ENCODE data around the gene ZNF618.
A peak's percentile ranks its signal among the peaks of the same experiment; 100 is the strongest.

Gene ZNF618

GRCh38 chr9:113888336-113888735 is 12.2 kb downstream of the ZNF618 start:
- ChIA-PET CTCF (interaction anchor here (0.8 kb wide), 1 partner anchor 151 kb away, joined by 3 read pairs; no protein-coding TSS in a partner anchor), POLR2A (no interaction called here)
- 90% methylated on average over 8 of the region's 8 CpGs for WGBS (ENCODE audit: insufficient coverage)
- H3K27me3 ChIP-seq (replicated peaks in 2 of 5; ENCODE audit: control insufficient read depth in 4 of 5, insufficient read depth in 5 of 5, low read length in 4 of 5) = no peaks in the 10 kb centered on the region
- no peak for DNase-seq
- no peak overlapping the region for H3K4me3 ChIP-seq (ENCODE audit: control insufficient read depth in 1 of 7, extremely low read depth in 1 of 7, insufficient read depth in 4 of 7, low read depth in 2 of 7, low read length in 6 of 7)
- H3K4me1 ChIP-seq (ENCODE audit: control extremely low read depth in 1 of 4, control insufficient read depth in 4 of 4, insufficient read depth in 4 of 4, low read length in 3 of 4) = peaks cover 7 to 21% (median 13%) of the 10 kb centered on the region in 4 experiments
- H3K27ac ChIP-seq (ENCODE audit: insufficient read depth in 1 of 2, low read depth in 1 of 2, low read length in 2 of 2, poor library complexity in 1 of 2, severe bottlenecking in 2 of 2) = no peak overlapping the region
- peaks cover 2 to 16% (median 4%) of the 10 kb centered on the region in 4 experiments for H3K36me3 ChIP-seq (ENCODE audit: control insufficient read depth in 4 of 4, insufficient read depth in 4 of 4, low read length in 3 of 4)
- H3K9me3 ChIP-seq (ENCODE audit: control extremely low read depth in 1 of 5, control insufficient read depth in 4 of 5, insufficient read depth in 2 of 5, low read depth in 1 of 5, low read length in 4 of 5) = peaks cover 0 to 20% (median 2%) of the 10 kb centered on the region in 5 experiments

GRCh38 chr9:113888976-113889375 is 12.9 kb downstream of the ZNF618 start:
- no peak overlapping the region for H3K4me3 ChIP-seq (ENCODE audit: control insufficient read depth in 1 of 7, extremely low read depth in 1 of 7, insufficient read depth in 4 of 7, low read depth in 2 of 7, low read length in 6 of 7)
- no peaks in the 10 kb centered on the region for H3K27me3 ChIP-seq (replicated peaks in 2 of 5; ENCODE audit: control insufficient read depth in 4 of 5, insufficient read depth in 5 of 5, low read length in 4 of 5)
- H3K36me3 ChIP-seq (ENCODE audit: control insufficient read depth in 4 of 4, insufficient read depth in 4 of 4, low read length in 3 of 4) = peaks cover 2 to 16% (median 4%) of the 10 kb centered on the region in 4 experiments
- H3K4me1 ChIP-seq (ENCODE audit: control extremely low read depth in 1 of 4, control insufficient read depth in 4 of 4, insufficient read depth in 4 of 4, low read length in 3 of 4) = peaks cover 7 to 21% (median 13%) of the 10 kb centered on the region in 4 experiments
- no peak for DNase-seq
- no CpG with 5 or more reads among the region's 4 CpGs for WGBS (ENCODE audit: insufficient coverage)
- no peak overlapping the region for H3K27ac ChIP-seq (ENCODE audit: insufficient read depth in 1 of 2, low read depth in 1 of 2, low read length in 2 of 2, poor library complexity in 1 of 2, severe bottlenecking in 2 of 2)
- ChIA-PET POLR2A (no interaction called here), CTCF (interaction anchor here (1.3 kb wide), 1 partner anchor 114 kb away, joined by 3 read pairs; no protein-coding TSS in a partner anchor)
- H3K9me3 ChIP-seq (ENCODE audit: control extremely low read depth in 1 of 5, control insufficient read depth in 4 of 5, insufficient read depth in 2 of 5, low read depth in 1 of 5, low read length in 4 of 5) = peaks cover 0 to 20% (median 2%) of the 10 kb centered on the region in 5 experiments

GRCh38 chr9:113890704-113891103 is 14.6 kb downstream of the ZNF618 start:
- no peak overlapping the region for H3K4me3 ChIP-seq (ENCODE audit: control insufficient read depth in 1 of 7, extremely low read depth in 1 of 7, insufficient read depth in 4 of 7, low read depth in 2 of 7, low read length in 6 of 7)
- H3K27me3 ChIP-seq (replicated peaks in 2 of 5; ENCODE audit: control insufficient read depth in 4 of 5, insufficient read depth in 5 of 5, low read length in 4 of 5) = no peaks in the 10 kb centered on the region
- ChIA-PET CTCF (interaction anchor here (1.4 kb wide), 1 partner anchor 16 kb away, joined by 3 read pairs; no protein-coding TSS in a partner anchor), POLR2A (no interaction called here)
- no peak overlapping the region for H3K27ac ChIP-seq (ENCODE audit: insufficient read depth in 1 of 2, low read depth in 1 of 2, low read length in 2 of 2, poor library complexity in 1 of 2, severe bottlenecking in 2 of 2)
- no CpG with 5 or more reads among the region's 2 CpGs for WGBS (ENCODE audit: insufficient coverage)
- peaks cover 2 to 16% (median 4%) of the 10 kb centered on the region in 4 experiments for H3K36me3 ChIP-seq (ENCODE audit: control insufficient read depth in 4 of 4, insufficient read depth in 4 of 4, low read length in 3 of 4)
- H3K9me3 ChIP-seq (ENCODE audit: control extremely low read depth in 1 of 5, control insufficient read depth in 4 of 5, insufficient read depth in 2 of 5, low read depth in 1 of 5, low read length in 4 of 5) = peaks cover 0 to 24% (median 3%) of the 10 kb centered on the region in 5 experiments
- peak in 2 of 3 donors; percentile 32 to 58 for DNase-seq
- H3K4me1 ChIP-seq (ENCODE audit: control extremely low read depth in 1 of 4, control insufficient read depth in 4 of 4, insufficient read depth in 4 of 4, low read length in 3 of 4) = peaks cover 5 to 15% (median 10%) of the 10 kb centered on the region in 4 experiments

GRCh38 chr9:113892861-113893491 is 16.9 kb downstream of the ZNF618 start:
- CTCF ChIA-PET = no interaction called here

GRCh38 chr9:113894166-113894565 is 18.1 kb downstream of the ZNF618 start:
- H3K9me3 ChIP-seq (ENCODE audit: control extremely low read depth in 1 of 5, control insufficient read depth in 4 of 5, insufficient read depth in 2 of 5, low read depth in 1 of 5, low read length in 4 of 5) = peaks cover 0 to 32% (median 3%) of the 10 kb centered on the region in 5 experiments
- WGBS (ENCODE audit: insufficient coverage) = 100% methylated on average over 1 of the region's 1 CpG
- no peak overlapping the region for H3K4me3 ChIP-seq (ENCODE audit: control insufficient read depth in 1 of 7, extremely low read depth in 1 of 7, insufficient read depth in 4 of 7, low read depth in 2 of 7, low read length in 6 of 7)
- ChIA-PET POLR2A (no interaction called here), CTCF (no interaction called here)
- no peaks in the 10 kb centered on the region for H3K4me1 ChIP-seq (ENCODE audit: control extremely low read depth in 1 of 4, control insufficient read depth in 4 of 4, insufficient read depth in 4 of 4, low read length in 3 of 4)
- DNase-seq = no peak
- H3K27me3 ChIP-seq (replicated peaks in 2 of 5; ENCODE audit: control insufficient read depth in 4 of 5, insufficient read depth in 5 of 5, low read length in 4 of 5) = no peaks in the 10 kb centered on the region
- peaks cover 2 to 16% (median 4%) of the 10 kb centered on the region in 4 experiments for H3K36me3 ChIP-seq (ENCODE audit: control insufficient read depth in 4 of 4, insufficient read depth in 4 of 4, low read length in 3 of 4)
- no peak overlapping the region for H3K27ac ChIP-seq (ENCODE audit: insufficient read depth in 1 of 2, low read depth in 1 of 2, low read length in 2 of 2, poor library complexity in 1 of 2, severe bottlenecking in 2 of 2)

More at GRCh38 chr9:113892861-113893491, 16.9 kb downstream of the ZNF618 start:
- Histone ChIP-seq H3K36me3 (ENCODE audit: control insufficient read depth in 4 of 4, insufficient read depth in 4 of 4, low read length in 3 of 4) (peaks cover 2 to 16% (median 4%) of the 10 kb centered on the region in 4 experiments), H3K27ac (ENCODE audit: insufficient read depth in 1 of 2, low read depth in 1 of 2, low read length in 2 of 2, poor library complexity in 1 of 2, severe bottlenecking in 2 of 2) (no peak overlapping the region), H3K4me3 (ENCODE audit: control insufficient read depth in 1 of 7, extremely low read depth in 1 of 7, insufficient read depth in 4 of 7, low read depth in 2 of 7, low read length in 6 of 7) (no peak overlapping the region), H3K4me1 (ENCODE audit: control extremely low read depth in 1 of 4, control insufficient read depth in 4 of 4, insufficient read depth in 4 of 4, low read length in 3 of 4) (no peaks in the 10 kb centered on the region), H3K9me3 (ENCODE audit: control extremely low read depth in 1 of 5, control insufficient read depth in 4 of 5, insufficient read depth in 2 of 5, low read depth in 1 of 5, low read length in 4 of 5) (peaks cover 0 to 32% (median 3%) of the 10 kb centered on the region in 5 experiments), H3K27me3 (replicated peaks in 2 of 5; ENCODE audit: control insufficient read depth in 4 of 5, insufficient read depth in 5 of 5, low read length in 4 of 5) (no peaks in the 10 kb centered on the region)
- WGBS (ENCODE audit: insufficient coverage) = 93% methylated on average over 4 of the region's 6 CpGs
- POLR2A ChIA-PET = no interaction called here
- no peak for DNase-seq

GRCh38 chr9:113895526-113895925 is 19.4 kb downstream of the ZNF618 start:
- POLR2A ChIA-PET = no interaction called here
- CTCF ChIA-PET = no interaction called here
- 100% methylated on average over 1 of the region's 3 CpGs for WGBS (ENCODE audit: insufficient coverage)

GRCh38 chr9:113896713-113897112 is 20.6 kb downstream of the ZNF618 start:
- Histone ChIP-seq H3K27ac (ENCODE audit: insufficient read depth in 1 of 2, low read depth in 1 of 2, low read length in 2 of 2, poor library complexity in 1 of 2, severe bottlenecking in 2 of 2) (no peak overlapping the region), H3K27me3 (replicated peaks in 2 of 5; ENCODE audit: control insufficient read depth in 4 of 5, insufficient read depth in 5 of 5, low read length in 4 of 5) (no peaks in the 10 kb centered on the region), H3K4me3 (ENCODE audit: control insufficient read depth in 1 of 7, extremely low read depth in 1 of 7, insufficient read depth in 4 of 7, low read depth in 2 of 7, low read length in 6 of 7) (no peak overlapping the region), H3K36me3 (ENCODE audit: control insufficient read depth in 4 of 4, insufficient read depth in 4 of 4, low read length in 3 of 4) (peaks cover 0 to 4% (median 3%) of the 10 kb centered on the region in 4 experiments), H3K9me3 (ENCODE audit: control extremely low read depth in 1 of 5, control insufficient read depth in 4 of 5, insufficient read depth in 2 of 5, low read depth in 1 of 5, low read length in 4 of 5) (peaks cover 0 to 12% (median 3%) of the 10 kb centered on the region in 5 experiments), H3K4me1 (ENCODE audit: control extremely low read depth in 1 of 4, control insufficient read depth in 4 of 4, insufficient read depth in 4 of 4, low read length in 3 of 4) (no peaks in the 10 kb centered on the region)
- ChIA-PET CTCF (interaction anchor here (1.4 kb wide), 1 partner anchor 15 kb away, joined by 4 read pairs; no protein-coding TSS in a partner anchor), POLR2A (no interaction called here)
- DNase-seq = no peak

More at GRCh38 chr9:113895526-113895925, 19.4 kb downstream of the ZNF618 start:
- Histone ChIP-seq H3K36me3 (ENCODE audit: control insufficient read depth in 4 of 4, insufficient read depth in 4 of 4, low read length in 3 of 4) (peaks cover under 1 to 12% (median 3%) of the 10 kb centered on the region in 4 experiments), H3K27me3 (replicated peaks in 2 of 5; ENCODE audit: control insufficient read depth in 4 of 5, insufficient read depth in 5 of 5, low read length in 4 of 5) (no peaks in the 10 kb centered on the region), H3K4me3 (ENCODE audit: control insufficient read depth in 1 of 7, extremely low read depth in 1 of 7, insufficient read depth in 4 of 7, low read depth in 2 of 7, low read length in 6 of 7) (no peak overlapping the region), H3K4me1 (ENCODE audit: control extremely low read depth in 1 of 4, control insufficient read depth in 4 of 4, insufficient read depth in 4 of 4, low read length in 3 of 4) (no peaks in the 10 kb centered on the region), H3K9me3 (ENCODE audit: control extremely low read depth in 1 of 5, control insufficient read depth in 4 of 5, insufficient read depth in 2 of 5, low read depth in 1 of 5, low read length in 4 of 5) (peaks cover 0 to 22% (median under 1%) of the 10 kb centered on the region in 5 experiments), H3K27ac (ENCODE audit: insufficient read depth in 1 of 2, low read depth in 1 of 2, low read length in 2 of 2, poor library complexity in 1 of 2, severe bottlenecking in 2 of 2) (no peak overlapping the region)
- DNase-seq = no peak
